Measurements from ENCODE around the gene PDIA5.

Gene PDIA5

GRCh38 chr3:123134671-123135070 lies 67.8 kb downstream of the PDIA5 start:
- no peak for TF ChIP-seq TAF1 (IDR thresholded peaks at IDR 0.05; ENCODE audit: borderline replicate concordance, insufficient read depth, low read length)
- TF ChIP-seq REST (IDR thresholded peaks at IDR 0.05; ENCODE audit: insufficient read depth in 1 of 2, low read depth in 2 of 2, low read length in 2 of 2): no peak
- no peak for TF ChIP-seq POLR2AphosphoS5 (IDR thresholded peaks at IDR 0.05; ENCODE audit: low read depth, low read length)
- no peak for TF ChIP-seq FOXP2 (optimal IDR thresholded peaks at IDR 0.05; ENCODE audit: borderline replicate concordance, extremely low read depth, extremely low read length, insufficient read depth)
- no peak for TF ChIP-seq SIN3A (IDR thresholded peaks at IDR 0.05; ENCODE audit: borderline replicate concordance, insufficient read depth, low read length)

GRCh38 chr3:123137001-123137400 lies 70.2 kb downstream of the PDIA5 start:
- no peak for TF ChIP-seq POLR2AphosphoS5 (IDR thresholded peaks at IDR 0.05; ENCODE audit: low read depth, low read length)
- no peak for TF ChIP-seq SIN3A (IDR thresholded peaks at IDR 0.05; ENCODE audit: borderline replicate concordance, insufficient read depth, low read length)
- no peak for TF ChIP-seq FOXP2 (optimal IDR thresholded peaks at IDR 0.05; ENCODE audit: borderline replicate concordance, extremely low read depth, extremely low read length, insufficient read depth)
- no peak for TF ChIP-seq TAF1 (IDR thresholded peaks at IDR 0.05; ENCODE audit: borderline replicate concordance, insufficient read depth, low read length)
- TF ChIP-seq REST (IDR thresholded peaks at IDR 0.05; ENCODE audit: insufficient read depth in 1 of 2, low read depth in 2 of 2, low read length in 2 of 2): no peak

DNA sequence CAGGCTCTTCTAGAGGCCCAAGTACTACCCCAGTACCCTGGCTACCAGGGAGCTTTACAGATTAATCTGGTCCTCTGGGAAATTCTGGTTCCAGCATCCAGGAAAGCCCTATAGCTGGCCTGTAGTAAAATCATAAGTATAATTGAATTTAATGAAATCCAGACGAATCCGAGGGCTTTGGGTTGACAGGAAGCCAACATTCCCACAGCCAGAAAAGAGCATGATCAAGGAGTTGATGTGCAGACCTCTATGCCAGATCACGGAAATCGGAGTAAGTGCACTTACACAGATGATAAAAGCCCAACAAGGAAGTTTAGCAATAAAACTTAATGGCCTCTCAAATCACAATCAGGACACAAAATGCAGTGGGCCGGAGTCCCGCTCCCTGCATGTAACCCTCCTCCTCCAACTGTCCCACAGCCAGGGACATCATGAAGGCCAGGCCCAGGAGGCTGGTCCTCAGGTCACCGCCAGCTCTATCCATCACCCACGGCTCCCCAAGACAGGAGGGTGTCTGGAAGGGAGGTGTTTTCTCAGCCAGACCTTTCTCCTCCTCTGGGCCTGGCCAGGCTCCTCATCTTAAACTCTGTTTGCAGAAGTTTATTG lies 72.1 kb downstream of the PDIA5 start:
- TF ChIP-seq POLR2AphosphoS5 (IDR thresholded peaks at IDR 0.05; ENCODE audit: low read depth, low read length) (no peak), TAF1 (IDR thresholded peaks at IDR 0.05; ENCODE audit: borderline replicate concordance, insufficient read depth, low read length) (no peak), REST (IDR thresholded peaks at IDR 0.05; ENCODE audit: insufficient read depth in 1 of 2, low read depth in 2 of 2, low read length in 2 of 2) (no peak), SIN3A (IDR thresholded peaks at IDR 0.05; ENCODE audit: borderline replicate concordance, insufficient read depth, low read length) (no peak), FOXP2 (optimal IDR thresholded peaks at IDR 0.05; ENCODE audit: borderline replicate concordance, extremely low read depth, extremely low read length, insufficient read depth) (no peak)

- no peak for TF ChIP-seq REST (IDR thresholded peaks at IDR 0.05; ENCODE audit: insufficient read depth in 1 of 2, low read depth in 2 of 2, low read length in 2 of 2)
- TF ChIP-seq SIN3A (IDR thresholded peaks at IDR 0.05; ENCODE audit: borderline replicate concordance, insufficient read depth, low read length): no peak
- TF ChIP-seq TAF1 (IDR thresholded peaks at IDR 0.05; ENCODE audit: borderline replicate concordance, insufficient read depth, low read length): no peak
- no peak for TF ChIP-seq FOXP2 (optimal IDR thresholded peaks at IDR 0.05; ENCODE audit: borderline replicate concordance, extremely low read depth, extremely low read length, insufficient read depth)
- TF ChIP-seq POLR2AphosphoS5 (IDR thresholded peaks at IDR 0.05; ENCODE audit: low read depth, low read length): no peak
Observed at GRCh38 chr3:123139522-123139921, 72.7 kb downstream of the PDIA5 start.
